Inflammatory macrophage treated with lipopolysaccharide for 1 hour (primary cell): ENCODE measurements around the gene LRP1B.

Experiments used
- DNase-seq, 2 donors: peaks; one replicate each; pipeline ENCODE4 v3.0.0-alpha.2; 2020 to 2022

Gene LRP1B

GRCh38 chr2:140865837-140866236 is 1265.0 kb downstream of the LRP1B start:
- no peak for DNase-seq

GRCh38 chr2:140863713-140864112 is 1267.1 kb downstream of the LRP1B start:
- peak; percentile 14 to 39 for DNase-seq

- no peak for DNase-seq
Measured at GRCh38 chr2:140862181-140862580, 1268.6 kb downstream of the LRP1B start.

- no peak for DNase-seq
Measured at GRCh38 chr2:140861666-140862065, 1269.2 kb downstream of the LRP1B start.

GRCh38 chr2:140855471-140855870 is 1275.3 kb downstream of the LRP1B start:
- no peak for DNase-seq

GRCh38 chr2:140851258-140851981 is 1279.4 kb downstream of the LRP1B start:
- no peak for DNase-seq

GRCh38 chr2:140843186-140843585 is 1287.6 kb downstream of the LRP1B start:
- no peak for DNase-seq

- DNase-seq = no peak
Measured at GRCh38 chr2:140842110-140842509, 1288.7 kb downstream of the LRP1B start.

- DNase-seq = no peak
Measured at GRCh38 chr2:140841141-140841540, 1289.7 kb downstream of the LRP1B start.

GRCh38 chr2:140836826-140837225 is 1294.0 kb downstream of the LRP1B start:
- DNase-seq = no peak

- no peak for DNase-seq
Measured at GRCh38 chr2:140835079-140835478, 1295.7 kb downstream of the LRP1B start.

GRCh38 chr2:140814141-140814540 is 1316.7 kb downstream of the LRP1B start:
- no peak for DNase-seq

GRCh38 chr2:140808820-140809219 is 1322.0 kb downstream of the LRP1B start:
- no peak for DNase-seq

- DNase-seq = no peak
Measured at GRCh38 chr2:140808211-140808610, 1322.6 kb downstream of the LRP1B start.

- DNase-seq = no peak
Measured at GRCh38 chr2:140804700-140805260, 1326.0 kb downstream of the LRP1B start.

GRCh38 chr2:140801311-140801710 is 1329.5 kb downstream of the LRP1B start:
- no peak for DNase-seq

GRCh38 chr2:140797718-140798117 is 1333.1 kb downstream of the LRP1B start:
- no peak for DNase-seq

- DNase-seq = no peak
Measured at GRCh38 chr2:140791802-140792201, 1339.0 kb downstream of the LRP1B start.

GRCh38 chr2:140786585-140786984 is 1344.2 kb downstream of the LRP1B start:
- DNase-seq = no peak

- no peak for DNase-seq
Measured at GRCh38 chr2:140775411-140775810, 1355.4 kb downstream of the LRP1B start.

- DNase-seq = no peak
Measured at GRCh38 chr2:140770645-140771044, 1360.2 kb downstream of the LRP1B start.

- no peak for DNase-seq
Measured at GRCh38 chr2:140761807-140762206, 1369.0 kb downstream of the LRP1B start.

- DNase-seq = no peak
Measured at GRCh38 chr2:140759426-140760156, 1371.2 kb downstream of the LRP1B start.

GRCh38 chr2:140747665-140748064 is 1383.2 kb downstream of the LRP1B start:
- DNase-seq = no peak
